GM18858 (cell line): ENCODE data around the gene AFF4.
A peak's percentile ranks its signal among the peaks of the same experiment; 100 is the strongest.
"Not testable (repeated sequence)": the region's sequence is repeated elsewhere in the genome, so short reads cannot be mapped to it uniquely, and the experiment has no call there.

ENCODE experiments used
- ATAC-seq: cut with Tn5 transposase; IDR thresholded peaks from one replicate; pipeline ENCODE4 v1.9.1; 2021; ENCODE audit not compliant: unreplicated experiment

AFF4 gene, protein sequence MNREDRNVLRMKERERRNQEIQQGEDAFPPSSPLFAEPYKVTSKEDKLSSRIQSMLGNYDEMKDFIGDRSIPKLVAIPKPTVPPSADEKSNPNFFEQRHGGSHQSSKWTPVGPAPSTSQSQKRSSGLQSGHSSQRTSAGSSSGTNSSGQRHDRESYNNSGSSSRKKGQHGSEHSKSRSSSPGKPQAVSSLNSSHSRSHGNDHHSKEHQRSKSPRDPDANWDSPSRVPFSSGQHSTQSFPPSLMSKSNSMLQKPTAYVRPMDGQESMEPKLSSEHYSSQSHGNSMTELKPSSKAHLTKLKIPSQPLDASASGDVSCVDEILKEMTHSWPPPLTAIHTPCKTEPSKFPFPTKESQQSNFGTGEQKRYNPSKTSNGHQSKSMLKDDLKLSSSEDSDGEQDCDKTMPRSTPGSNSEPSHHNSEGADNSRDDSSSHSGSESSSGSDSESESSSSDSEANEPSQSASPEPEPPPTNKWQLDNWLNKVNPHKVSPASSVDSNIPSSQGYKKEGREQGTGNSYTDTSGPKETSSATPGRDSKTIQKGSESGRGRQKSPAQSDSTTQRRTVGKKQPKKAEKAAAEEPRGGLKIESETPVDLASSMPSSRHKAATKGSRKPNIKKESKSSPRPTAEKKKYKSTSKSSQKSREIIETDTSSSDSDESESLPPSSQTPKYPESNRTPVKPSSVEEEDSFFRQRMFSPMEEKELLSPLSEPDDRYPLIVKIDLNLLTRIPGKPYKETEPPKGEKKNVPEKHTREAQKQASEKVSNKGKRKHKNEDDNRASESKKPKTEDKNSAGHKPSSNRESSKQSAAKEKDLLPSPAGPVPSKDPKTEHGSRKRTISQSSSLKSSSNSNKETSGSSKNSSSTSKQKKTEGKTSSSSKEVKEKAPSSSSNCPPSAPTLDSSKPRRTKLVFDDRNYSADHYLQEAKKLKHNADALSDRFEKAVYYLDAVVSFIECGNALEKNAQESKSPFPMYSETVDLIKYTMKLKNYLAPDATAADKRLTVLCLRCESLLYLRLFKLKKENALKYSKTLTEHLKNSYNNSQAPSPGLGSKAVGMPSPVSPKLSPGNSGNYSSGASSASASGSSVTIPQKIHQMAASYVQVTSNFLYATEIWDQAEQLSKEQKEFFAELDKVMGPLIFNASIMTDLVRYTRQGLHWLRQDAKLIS

DNA sequence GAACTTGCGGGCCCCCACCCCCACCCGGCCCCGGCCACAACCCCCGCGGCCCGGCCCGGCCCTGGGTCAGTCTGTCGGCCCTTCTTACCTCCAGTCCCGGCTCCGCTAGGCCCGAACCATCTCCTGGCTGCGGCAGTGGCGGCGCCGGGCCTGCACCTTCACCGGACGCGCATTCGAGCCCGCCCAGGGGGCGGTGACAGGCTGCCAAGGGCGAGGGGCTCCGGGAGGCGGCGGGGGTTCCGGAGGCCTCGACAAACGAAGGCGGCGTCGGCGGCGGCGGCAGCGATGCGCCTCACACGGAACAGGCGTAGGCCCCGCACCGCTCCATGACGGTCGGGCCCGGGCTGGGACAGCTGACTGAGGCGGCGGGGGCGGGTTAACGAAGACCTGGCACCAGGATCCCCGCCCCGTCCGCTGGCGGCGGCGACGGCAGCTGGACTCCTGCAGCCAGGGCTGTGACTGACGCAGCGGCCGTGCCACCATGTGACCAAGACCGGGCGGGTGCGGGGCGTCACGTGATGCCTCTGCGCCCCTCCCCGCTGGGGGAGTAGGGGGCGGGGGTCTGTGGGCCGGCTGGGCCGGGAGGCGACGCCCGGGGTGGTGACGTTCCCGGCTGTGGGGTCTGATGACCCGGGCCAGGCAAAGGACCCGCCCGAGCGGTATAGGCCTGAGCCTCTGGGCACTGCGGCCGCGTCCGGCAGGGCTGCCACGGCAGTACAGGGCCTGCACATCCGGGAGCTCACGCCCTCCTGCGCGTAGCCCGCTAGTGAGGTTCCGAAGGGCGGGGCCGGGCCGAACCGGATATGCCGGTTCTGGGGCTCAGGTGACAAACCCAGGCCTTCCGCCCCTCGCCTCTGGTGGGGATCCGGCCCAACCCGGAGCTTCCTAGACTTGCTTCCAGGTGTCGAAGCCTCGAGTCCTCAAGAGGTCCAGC, at the start of gene AFF4:
AFF4 (minus strand) TSS at position 464 of the 934 bp plus-strand sequence. CDS start 26,445 bp downstream, outside the sequence.
- peak; percentile 86 for ATAC-seq

DNA sequence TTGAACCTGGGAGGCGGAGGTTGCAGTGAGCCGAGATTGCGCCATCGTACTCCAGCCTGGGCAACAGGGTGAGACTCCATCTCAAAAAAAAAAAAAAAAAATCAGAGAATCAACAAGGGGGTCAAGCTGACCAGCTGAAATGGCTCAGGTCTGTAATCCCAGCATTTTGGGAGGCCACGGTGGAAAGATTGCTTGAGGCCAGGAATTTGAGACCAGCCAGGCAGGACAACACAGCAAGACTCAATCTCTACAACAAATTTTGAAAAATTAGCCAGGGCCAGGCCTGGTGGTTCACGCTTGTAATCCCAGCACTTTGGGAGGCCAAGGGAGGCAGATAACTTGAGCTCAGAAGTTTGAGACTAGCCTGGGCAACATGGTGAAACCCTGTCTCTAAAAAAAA, 45.0 kb upstream of the AFF4 start:
- not testable (repeated sequence) for ATAC-seq

DNA sequence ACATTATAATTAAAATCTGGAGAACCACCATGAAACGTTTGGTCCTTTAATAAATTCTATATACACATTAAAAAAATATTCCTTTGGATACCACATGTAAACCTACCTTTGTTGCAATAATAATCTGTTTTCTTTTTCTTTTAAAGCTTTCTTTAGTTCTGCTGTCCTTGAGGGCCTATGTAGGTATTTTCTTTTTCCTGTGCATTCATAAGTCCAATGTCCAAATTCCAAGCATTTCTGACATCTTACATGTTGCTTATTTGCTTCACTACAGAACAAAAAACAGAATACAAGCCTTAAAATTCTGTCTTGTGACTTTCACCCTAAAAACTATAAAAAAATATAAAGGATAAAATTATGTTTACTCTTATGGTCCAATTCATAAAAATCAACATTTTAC, 43.2 kb upstream of the AFF4 start:
- ATAC-seq: no peak

DNA sequence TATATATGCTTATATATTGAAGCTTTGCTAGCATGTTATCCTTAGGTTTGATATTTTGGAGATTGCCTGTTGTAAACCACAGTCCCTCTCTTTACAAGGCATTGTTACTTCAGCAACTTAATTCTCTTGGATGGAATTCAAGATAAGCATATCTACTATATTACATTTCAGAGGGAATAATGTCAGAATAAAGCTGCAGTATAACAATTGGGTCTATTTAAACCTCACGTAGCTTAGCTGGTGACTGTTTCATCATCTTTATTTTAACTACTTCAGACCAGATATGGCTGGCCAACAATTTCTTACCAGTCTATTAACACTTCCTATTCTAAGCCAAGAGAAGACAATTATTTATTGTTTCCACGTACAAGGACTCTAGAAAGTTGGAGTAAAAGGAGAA, 35.8 kb upstream of the AFF4 start:
- no peak for ATAC-seq

DNA sequence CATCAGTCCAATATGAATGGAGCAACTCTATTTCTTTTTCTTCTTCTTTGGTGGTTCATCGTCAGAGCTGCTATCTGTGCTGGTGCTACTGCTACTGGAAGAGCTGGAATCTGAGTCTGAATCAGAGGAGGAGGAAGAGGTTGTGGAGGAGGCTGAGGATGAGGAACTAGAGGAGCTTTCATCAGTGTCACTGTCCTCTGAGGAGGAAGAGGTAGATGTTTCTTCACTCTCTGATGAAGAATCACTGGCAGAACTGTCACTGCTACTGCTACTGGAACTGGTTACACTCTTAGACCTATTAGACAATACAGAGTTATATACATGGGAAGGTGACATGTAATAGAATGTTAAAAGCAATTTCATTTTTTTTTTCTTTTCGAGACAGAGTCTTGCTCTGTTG, 35.1 kb upstream of the AFF4 start:
- no peak for ATAC-seq

DNA sequence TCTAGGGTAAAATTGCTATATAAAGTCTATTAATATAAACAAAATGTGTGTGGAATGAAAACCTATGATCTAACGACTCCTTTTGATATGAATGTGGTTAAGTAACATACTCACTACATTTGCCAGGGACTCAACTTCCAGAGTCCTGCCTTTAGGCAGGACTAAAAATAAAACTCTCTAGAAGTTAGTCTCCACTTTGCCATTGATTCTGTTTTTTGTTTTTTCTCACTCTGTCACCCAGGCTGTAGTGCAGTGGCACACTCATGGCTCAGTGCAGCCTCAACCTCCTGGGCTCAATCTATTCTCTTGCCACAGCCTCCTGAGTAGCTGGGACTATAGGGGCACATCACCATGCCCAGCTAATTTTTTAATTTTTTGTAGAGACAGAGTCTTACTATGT, 32.9 kb upstream of the AFF4 start:
- no peak for ATAC-seq

DNA sequence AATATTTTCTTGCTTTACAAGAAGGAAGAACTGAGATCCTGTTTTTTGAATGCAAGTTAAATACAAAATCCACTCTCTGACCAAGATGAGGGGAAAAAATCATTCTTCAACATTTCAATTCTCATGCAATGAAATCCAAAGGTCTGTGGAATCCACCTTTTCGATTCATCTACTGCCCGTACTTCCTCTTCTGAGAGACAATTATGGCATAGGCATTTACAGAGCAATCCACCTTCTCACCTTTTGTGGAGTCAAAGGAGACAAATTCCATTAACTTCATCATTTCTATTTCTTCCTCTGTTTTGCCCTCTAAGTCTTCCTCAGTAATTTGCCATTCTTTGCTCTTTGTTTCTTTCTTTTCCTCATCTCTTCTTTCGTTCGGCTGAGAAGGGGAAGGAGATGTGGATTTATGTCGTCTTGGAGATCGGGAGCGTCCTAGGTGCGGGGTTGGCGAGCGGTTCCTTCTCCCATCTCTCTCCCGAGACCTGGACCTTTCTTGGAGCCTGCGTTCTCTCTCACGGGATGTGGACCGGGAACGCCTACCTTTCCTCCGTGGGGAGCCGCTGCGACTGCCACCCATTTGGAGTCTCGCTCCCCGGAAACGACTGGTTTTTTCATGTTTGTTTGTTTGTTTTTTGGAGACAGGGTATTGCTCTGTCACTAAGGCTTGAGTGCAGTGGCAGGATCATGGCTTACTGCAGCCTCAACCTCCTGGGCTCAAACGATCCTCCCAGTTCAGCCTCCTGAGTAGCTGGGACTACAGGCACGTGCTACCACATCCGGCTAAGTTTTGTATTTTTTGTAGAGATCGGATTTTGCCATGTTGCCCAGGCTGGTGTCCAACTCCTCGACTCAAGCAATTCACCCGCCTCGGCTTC, 24.3 kb upstream of the AFF4 start:
- ATAC-seq: no peak

DNA sequence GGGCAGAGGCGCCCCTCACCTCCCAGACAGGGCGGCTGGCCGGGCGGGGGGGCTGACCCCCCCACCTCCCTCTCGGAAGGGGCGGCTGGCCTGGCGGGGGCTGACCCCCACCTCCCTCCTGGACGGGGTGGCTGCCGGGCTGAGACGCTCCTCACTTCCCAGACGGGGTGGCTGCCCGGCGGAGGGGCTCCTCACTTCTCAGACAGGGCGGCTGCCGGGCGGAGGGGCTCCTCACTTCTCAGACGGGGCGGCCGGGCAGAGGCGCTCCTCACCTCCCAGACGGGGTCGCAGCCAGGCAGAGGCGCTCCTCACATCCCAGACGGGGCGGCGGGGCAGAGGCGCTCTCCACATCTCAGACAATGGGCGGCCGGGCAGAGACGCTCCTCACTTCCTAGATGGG, 19.5 kb upstream of the AFF4 start:
- ATAC-seq: not testable (repeated sequence)

DNA sequence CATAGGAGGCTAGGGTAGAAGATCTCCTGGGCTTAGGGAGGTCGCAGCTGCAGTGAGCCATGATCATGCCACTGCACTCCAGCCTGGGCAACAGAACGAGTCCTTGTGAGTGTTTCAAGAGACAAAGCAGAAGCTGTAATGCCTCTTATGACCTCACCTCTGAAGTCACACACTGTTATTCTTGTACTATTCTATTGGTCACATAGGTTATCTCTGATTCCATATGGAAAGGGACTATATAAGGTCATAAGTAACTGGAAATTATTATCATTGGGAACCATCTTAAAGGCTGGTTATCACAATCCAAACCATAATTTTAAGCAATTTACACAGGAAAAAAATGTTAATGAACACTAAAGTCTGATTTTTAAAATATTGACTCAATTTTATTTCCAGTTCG, 17.9 kb upstream of the AFF4 start:
- ATAC-seq: no peak

DNA sequence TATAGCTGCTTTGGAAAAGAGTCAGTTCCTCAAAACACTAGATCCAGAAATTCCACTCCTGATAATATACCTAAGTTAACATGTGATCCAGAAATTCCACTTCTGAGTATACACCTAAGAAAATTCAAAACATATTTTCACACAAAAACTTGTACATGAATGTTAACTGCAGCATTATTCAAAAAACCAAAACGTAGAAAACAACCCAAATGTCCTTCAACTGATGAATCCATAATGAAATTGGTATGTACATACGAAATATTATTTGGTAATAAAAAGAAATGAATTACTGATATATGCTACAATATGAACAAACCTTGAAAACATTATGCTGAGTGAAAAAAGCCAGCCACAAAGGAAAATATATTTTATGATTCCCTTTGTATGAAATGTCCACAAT, 16.5 kb upstream of the AFF4 start:
- no peak for ATAC-seq

DNA sequence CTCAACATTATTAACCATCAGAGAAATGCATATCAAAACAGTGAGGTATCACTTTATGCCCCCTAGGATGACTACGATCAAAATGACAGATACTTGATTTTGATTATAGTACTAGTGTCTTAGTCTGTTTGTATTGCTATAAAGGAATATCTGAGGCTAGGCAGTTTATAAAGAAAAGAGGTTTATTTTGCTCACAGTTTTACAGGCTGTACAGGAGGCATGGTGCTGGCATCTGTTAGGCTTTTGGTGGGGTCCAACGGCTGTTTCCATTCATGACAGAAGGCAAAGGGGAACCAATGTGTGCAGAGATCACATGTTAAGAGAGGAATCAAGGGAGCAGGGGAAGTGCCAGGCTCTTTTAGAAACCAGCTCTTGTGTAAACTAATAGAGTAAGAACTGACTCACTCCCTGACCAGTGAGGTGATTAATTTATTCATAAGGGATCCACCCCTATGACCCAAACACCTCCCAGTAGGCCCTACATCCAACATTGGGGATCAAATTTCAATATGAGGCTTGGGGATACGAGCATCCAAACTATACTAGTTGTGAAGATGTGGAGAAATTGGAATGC, 16.0 kb upstream of the AFF4 start:
- no peak for ATAC-seq

DNA sequence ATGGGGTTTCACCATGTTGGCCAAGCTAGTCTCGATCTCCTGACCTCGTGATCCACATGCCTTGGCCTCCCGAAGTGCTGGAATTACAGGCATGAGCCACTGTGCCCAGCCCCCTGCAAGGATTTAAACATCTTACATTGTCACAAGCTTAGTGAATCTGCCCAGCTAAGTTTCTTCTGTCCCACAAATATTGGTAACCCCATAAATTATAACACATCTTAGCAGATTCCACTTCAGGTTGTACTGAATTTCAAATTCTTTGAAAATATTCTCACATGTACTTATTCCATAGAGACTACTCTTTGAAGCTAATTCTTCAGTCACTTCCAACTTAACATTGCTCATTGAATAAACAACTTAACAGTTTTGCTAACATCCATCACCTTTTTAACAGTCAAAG, 13.4 kb upstream of the AFF4 start:
- ATAC-seq: no peak

DNA sequence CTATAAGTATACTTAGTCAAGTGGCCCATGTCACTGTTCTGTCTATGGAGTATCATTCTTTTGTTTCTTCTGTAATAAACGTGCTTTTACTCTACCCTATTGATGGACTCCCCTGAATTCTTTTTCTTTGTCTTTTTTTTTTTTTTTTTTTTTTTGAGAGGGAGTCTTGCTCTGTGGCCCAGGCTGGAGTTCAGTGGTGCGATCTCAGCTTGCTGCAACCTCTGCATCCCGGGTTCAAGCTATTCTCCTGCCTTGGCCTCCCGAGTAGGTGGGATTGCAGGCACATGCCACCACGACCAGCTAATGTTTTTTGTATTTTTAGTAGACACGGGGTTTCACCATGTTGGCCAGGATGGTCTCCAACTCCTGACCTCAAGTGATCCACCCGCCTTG, 9.0 kb upstream of the AFF4 start:
- not testable (repeated sequence) for ATAC-seq

DNA sequence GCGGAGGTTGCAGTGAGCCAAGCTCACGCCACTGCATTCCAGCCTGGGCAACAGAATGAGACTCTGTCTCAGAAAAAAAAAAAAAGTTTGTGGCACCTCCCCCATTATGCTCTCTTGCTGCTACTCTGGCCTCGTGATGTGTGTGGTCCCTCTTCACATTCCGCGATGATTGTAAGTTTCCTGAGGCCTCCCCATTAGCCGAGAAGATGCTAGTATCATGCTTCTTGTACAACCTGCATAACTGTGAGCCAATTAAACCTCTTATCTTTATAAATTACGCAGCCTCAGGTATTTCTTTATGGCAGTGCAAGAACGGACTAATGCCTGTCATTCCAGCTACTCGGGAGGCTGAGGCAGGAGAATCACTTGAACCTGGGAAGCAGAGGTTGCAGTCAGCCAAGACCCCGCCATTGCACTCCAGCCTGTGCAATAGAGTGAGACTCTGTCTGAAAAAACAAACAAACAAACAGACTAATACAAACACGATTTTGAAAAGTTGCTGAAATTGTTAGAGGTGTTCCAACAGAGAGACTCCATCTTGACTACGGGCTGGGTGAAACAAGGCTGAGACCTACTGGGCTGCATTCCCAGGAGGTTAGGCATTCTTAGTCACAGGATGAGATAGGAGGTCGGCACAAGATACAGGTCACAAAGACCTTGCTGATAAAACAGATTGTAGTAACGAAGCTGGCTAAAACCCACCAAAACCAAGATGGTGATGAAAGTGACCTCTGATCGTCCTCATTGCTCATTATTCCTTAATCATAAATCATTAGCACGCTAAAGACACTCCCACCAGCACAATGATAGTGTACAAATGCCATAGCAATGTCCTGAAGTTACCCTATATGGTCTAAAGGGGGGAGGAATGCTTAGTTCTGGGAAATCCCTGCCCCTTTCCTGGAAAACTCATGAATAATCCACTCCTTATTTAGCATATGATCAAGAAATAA, 8.3 kb upstream of the AFF4 start:
- ATAC-seq: no peak

DNA sequence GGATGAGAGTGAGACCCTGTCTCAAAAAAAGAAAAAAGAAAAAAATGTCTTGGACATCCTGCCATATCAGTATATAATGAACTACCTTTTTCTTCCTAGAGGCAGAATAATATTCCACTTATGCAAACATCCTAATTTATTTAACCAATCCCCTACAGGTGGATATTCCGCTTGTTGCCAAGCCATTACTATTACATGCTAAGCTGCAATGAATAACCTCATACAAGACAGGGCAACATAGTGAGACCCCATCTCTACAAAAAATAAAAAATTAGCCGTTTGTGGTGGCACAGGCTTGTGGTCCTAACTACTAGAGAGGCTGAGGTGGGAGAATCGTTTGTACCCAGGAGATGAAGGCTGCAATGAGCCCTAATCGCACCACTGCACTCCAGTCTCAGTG, 1.7 kb upstream of the AFF4 start:
- no peak for ATAC-seq

DNA sequence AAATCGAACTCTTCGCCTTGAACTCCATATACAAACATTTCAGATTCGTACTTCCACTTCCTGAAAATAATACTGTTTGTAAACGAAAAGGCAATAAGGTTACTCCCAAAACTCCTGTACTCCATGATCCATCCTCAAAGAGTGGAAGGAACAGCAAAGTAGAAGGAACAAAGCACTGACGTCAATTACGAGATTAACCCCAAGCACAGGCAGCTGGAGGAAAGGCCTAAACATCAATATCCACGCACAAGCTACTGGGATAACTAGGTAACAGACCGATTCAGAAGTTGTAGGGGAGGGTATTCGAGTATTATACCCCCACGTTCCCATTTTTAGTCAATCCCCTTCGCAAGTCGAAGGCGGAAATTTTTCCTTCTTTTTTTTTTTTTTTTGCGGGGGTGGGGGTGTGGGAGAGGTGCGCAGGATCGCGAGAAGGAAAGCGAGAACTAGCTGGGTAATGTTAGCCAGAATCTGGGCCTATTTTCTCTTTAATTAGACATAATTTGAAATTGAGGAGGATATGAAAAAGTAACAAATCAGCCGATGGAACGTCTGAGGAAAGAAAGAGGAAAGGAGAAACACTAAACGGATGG, 909 bp downstream of the AFF4 start:
- no peak for ATAC-seq

DNA sequence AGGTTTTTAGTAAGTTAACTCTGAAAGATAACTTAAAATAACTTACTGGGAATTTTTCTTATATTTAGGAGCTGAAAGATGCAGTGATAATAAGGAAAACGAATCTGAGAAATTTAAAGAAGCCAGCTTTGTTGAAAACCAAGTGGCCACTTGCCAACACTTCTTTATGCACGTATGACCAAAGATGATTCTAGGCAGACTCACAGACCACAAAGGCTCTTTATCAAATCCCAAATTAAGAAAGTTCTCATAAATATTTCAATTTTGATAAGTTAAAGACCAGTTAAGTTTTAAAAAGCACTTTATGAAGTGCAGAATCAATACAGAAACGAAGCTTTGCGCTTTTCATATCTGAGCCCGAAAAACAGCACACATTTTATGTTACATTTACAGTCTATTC, 1.5 kb downstream of the AFF4 start:
- ATAC-seq: no peak
